GM18505 (cell line): ENCODE results near the gene SERTAD1.

Experiments
- ATAC-seq: cut with Tn5 transposase; IDR thresholded peaks from one replicate; pipeline ENCODE4 v1.9.1; 2021; ENCODE audit not compliant: unreplicated experiment
- POLR2A ChIP-seq: IDR thresholded peaks from 4 replicates; pipeline ENCODE4 v1.6.1; 2011; ENCODE audit warnings: borderline replicate concordance; ENCODE audit not compliant: insufficient read depth, insufficient read length; ENCODE audit errors: extremely low read depth

The SERTAD1 gene

DNA sequence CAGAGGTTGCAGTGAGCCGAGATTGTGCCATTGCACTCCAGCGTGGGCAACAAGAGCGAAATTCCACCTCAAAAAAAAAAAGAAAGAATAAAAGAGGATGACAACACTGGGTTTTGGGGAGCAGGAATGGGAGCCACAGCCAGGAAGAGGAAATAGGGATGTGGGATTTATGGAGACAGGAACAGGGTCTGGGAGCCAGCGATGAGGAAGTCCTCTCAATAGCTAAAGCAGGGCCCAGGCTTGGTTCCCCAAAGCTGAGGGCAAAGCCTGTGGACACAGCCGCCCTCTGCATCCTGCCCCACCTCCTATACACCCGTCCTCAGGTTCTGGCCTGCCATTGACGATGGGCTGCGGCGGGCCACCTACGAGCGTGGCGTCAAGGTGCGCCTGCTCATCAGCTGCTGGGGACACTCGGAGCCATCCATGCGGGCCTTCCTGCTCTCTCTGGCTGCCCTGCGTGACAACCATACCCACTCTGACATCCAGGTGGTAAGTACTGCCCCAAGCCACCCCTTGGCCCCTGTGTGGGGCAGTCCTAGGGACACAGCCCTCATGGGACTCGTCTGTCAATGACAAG, 49.4 kb downstream of the SERTAD1 start:
- TF ChIP-seq POLR2A = no peak
- no peak for ATAC-seq

DNA sequence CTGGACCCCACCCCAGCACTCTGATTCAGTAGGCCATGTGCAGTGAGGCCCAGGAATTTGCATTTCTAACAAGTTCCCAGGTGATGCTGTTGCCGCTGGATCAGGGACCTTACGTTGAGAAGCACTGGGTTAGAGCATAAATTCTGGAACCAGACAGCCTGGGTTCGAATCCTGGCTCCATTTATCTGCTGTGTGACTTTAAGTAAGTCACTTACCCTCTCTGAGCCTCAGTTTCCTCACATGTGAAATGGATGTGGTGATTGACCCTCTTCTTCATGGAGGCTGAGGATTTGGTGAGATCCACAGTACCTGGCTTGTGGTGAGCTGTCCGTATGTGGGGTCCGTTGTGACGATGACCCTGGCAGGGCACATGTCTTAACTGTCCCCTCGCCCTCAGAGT, 51.7 kb downstream of the SERTAD1 start:
- TF ChIP-seq POLR2A = no peak
- ATAC-seq = no peak

DNA sequence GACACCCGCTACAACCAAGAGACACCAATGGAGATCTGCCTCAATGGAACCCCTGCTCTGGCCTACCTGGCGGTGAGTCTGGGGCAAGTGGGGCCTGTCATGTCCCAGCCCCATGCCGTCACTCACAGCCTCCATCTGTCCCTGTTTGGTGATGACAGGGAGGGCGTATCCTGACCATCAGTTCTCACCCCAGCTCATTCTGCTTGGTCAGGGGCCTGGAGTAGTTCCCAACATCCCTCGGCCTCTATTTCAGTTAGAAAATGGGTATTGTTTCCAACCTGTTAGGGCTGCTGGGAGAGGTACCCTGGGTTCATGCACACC, 54.0 kb downstream of the SERTAD1 start:
- ATAC-seq = no peak
- TF ChIP-seq POLR2A = no peak
